Measurements from ENCODE around the gene TCF21. TPM values are rescaled to one million over a fixed set of nuclear protein-coding genes. Genes with fewer than 3 reads are reported as not detected.

The TCF21 gene
- total and polyA plus RNA-seq, 10 of the 15 experiments (the other 5 are each of a cell fraction or from before 2014, with no cell fraction given): 0.08 TPM; not detected in 9

DNA sequence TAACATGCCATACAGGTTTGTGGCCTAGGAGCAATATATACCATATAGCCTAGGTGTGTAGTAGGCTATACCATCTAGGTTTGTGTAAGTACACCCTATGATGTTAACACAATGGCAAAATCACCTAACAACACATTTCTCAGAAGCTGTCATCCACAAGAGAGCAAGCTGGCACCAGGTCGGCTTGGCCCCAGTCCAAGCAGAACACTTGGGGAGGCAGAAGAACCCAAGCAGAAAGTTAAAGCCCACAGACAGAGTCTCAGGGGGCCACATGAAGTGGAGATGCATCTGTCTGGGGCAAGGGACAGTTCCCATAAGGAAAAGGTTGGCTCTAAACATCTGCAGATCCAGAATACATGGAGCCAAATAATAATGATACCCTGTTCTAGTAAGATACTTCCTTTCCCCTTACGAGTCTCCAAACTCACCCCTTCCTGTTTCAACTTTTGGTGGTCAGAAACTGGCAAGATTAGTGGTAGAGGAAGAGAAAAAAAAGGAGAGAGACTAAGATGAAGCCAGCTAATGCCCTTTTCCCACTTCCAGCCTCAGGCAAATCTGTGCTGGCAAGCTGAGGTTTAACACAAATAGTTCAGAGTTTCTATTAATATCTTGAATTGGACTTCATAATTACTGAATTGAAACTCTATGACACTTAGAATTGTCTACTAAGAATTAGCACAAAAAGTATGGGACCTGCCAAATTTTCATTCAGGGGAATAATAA lies 29.5 kb downstream of the TCF21 start:
- in situ Hi-C loops (cut with MboI): loop anchor here (10.0 kb wide), 1 partner anchor 354 kb away; no protein-coding TSS in a partner anchor
- Histone ChIP-seq H3K27ac (ENCODE audit: control insufficient read depth, insufficient read depth) (no peak overlapping the region), H3K79me2 (ENCODE audit: control insufficient read depth, insufficient read depth, low read length) (no peaks in the 10 kb centered on the region), H3K4me2 (ENCODE audit: control insufficient read depth, insufficient read depth) (no peak overlapping the region), H3K27me3 (replicated peaks in 1 of 2; ENCODE audit: control insufficient read depth in 2 of 2, insufficient read depth in 2 of 2, low read length in 1 of 2) (no peaks in the 10 kb centered on the region), H4K20me1 (ENCODE audit: control insufficient read depth, insufficient read depth) (no peaks in the 10 kb centered on the region), H3K36me3 (ENCODE audit: control insufficient read depth in 2 of 2, insufficient read depth in 2 of 2, low read length in 1 of 2) (no peaks in the 10 kb centered on the region), H3K4me3 (no peak overlapping the region), H3K9ac (ENCODE audit: control insufficient read depth, insufficient read depth, low read length) (no peak overlapping the region), H3K9me3 (replicated peaks; ENCODE audit: control insufficient read depth, insufficient read depth, low read length) (no peaks in the 10 kb centered on the region), H3K4me1 (ENCODE audit: control insufficient read depth, insufficient read depth, low read length) (no peaks in the 10 kb centered on the region), H2AFZ (ENCODE audit: control insufficient read depth, low read depth, low read length) (no peak overlapping the region)
- DNase-seq (ENCODE audit: low read depth, low spot score) (no peak), ATAC-seq (no peak; the same call in 2 of the 3 replicates), FAIRE-seq (no peak)
- WGBS (ENCODE audit: insufficient coverage, insufficient replicate concordance, low lambda C conversion rate, missing lambda C conversion rate): 3% methylated on average over 2 of the region's 2 CpGs
- ChIA-PET RAD21 (ENCODE audit: unreplicated experiment) (interaction anchor here (2.4 to 2.9 kb wide), 2 partner anchors 145 to 179 kb away, joined by 9 to 12 read pairs; no protein-coding TSS in a partner anchor), SMC1A (ENCODE audit: uncharacterized antibody, unreplicated experiment) (interaction anchor here (1.0 kb wide), 1 partner anchor 81 kb away, joined by 3 read pairs; no protein-coding TSS in a partner anchor), POLR2A (no interaction called here), CTCF (interaction anchor here (0.6 to 4.4 kb wide), 10 partner anchors 10 to 630 kb away, joined by 3 to 34 read pairs (median 4); no protein-coding TSS in a partner anchor)
- TF ChIP-seq SMARCA5 (IDR thresholded peaks at IDR 0.05): no peak
- intact Hi-C loops (cut with micrococcal nuclease; ENCODE audit: unreplicated experiment): loop anchor here (5.0 to 10.0 kb wide), 2 partner anchors 731 to 954 kb away; no protein-coding TSS in a partner anchor
- BruUV-seq (replicated peaks): no TSS peak

DNA sequence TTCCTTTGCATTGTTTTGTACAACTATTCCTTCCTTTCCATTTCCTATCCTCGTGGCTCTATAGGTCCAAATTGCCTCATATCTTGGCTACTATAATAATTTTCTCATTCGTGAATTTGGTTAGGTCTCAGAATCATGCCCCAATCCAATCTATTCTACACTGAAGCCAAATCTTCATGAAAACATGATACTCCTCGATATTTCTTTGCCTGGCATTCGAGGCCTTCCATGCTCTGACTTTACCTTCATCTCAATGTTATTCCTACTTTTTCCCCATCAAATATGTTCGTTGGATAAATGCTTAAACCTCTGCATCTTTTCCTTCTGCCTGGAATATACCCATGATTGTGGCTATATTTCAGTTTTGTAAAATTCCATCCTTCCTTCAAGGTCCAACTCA lies 30.4 kb downstream of the TCF21 start:
- Histone ChIP-seq H3K36me3 (ENCODE audit: control insufficient read depth in 2 of 2, insufficient read depth in 2 of 2, low read length in 1 of 2) (no peaks in the 10 kb centered on the region), H4K20me1 (ENCODE audit: control insufficient read depth, insufficient read depth) (no peaks in the 10 kb centered on the region), H3K9me3 (replicated peaks; ENCODE audit: control insufficient read depth, insufficient read depth, low read length) (no peaks in the 10 kb centered on the region), H3K4me3 (no peak overlapping the region), H3K27me3 (replicated peaks in 1 of 2; ENCODE audit: control insufficient read depth in 2 of 2, insufficient read depth in 2 of 2, low read length in 1 of 2) (no peaks in the 10 kb centered on the region), H2AFZ (ENCODE audit: control insufficient read depth, low read depth, low read length) (no peak overlapping the region), H3K27ac (ENCODE audit: control insufficient read depth, insufficient read depth) (no peak overlapping the region), H3K4me1 (ENCODE audit: control insufficient read depth, insufficient read depth, low read length) (no peaks in the 10 kb centered on the region), H3K4me2 (ENCODE audit: control insufficient read depth, insufficient read depth) (no peak overlapping the region), H3K79me2 (ENCODE audit: control insufficient read depth, insufficient read depth, low read length) (no peaks in the 10 kb centered on the region), H3K9ac (ENCODE audit: control insufficient read depth, insufficient read depth, low read length) (no peak overlapping the region)
- ChIA-PET SMC1A (ENCODE audit: uncharacterized antibody, unreplicated experiment) (interaction anchor here (1.0 kb wide), 1 partner anchor 82 kb away, joined by 3 read pairs; no protein-coding TSS in a partner anchor), POLR2A (no interaction called here), CTCF (interaction anchor here (2.6 to 4.4 kb wide), 2 partner anchors 144 to 188 kb away, joined by 6 to 34 read pairs; no protein-coding TSS in a partner anchor), RAD21 (ENCODE audit: unreplicated experiment) (no interaction called here)
- FAIRE-seq (no peak), DNase-seq (ENCODE audit: low read depth, low spot score) (no peak), ATAC-seq (no peak)
- no TSS peak for BruUV-seq (replicated peaks)
- in situ Hi-C loops (cut with MboI): loop anchor here (10.0 kb wide), 1 partner anchor 355 kb away; no protein-coding TSS in a partner anchor
- TF ChIP-seq SIX5 (IDR thresholded peaks at IDR 0.05; ENCODE audit: low read depth, low read length, severe bottlenecking): no peak
- TF ChIP-seq NRF1 (conservative IDR thresholded peaks at IDR 0.05; ENCODE audit: low read depth, low read length): no peak
- no peak for TF ChIP-seq RB1 (IDR thresholded peaks at IDR 0.05; ENCODE audit: borderline replicate concordance)
- no peak for TF ChIP-seq NBN (IDR thresholded peaks at IDR 0.05)
- no peak for TF ChIP-seq LARP7 (IDR thresholded peaks at IDR 0.05)
- 24% methylated on average over 5 of the region's 5 CpGs for WGBS (ENCODE audit: insufficient coverage, insufficient replicate concordance, low lambda C conversion rate, missing lambda C conversion rate)
- intact Hi-C loops (cut with micrococcal nuclease; ENCODE audit: unreplicated experiment): loop anchor here (5.0 to 10.0 kb wide), 2 partner anchors 732 to 955 kb away; no protein-coding TSS in a partner anchor

Measured in GM12878 (cell line).